Common myeloid progenitor, CD34-positive (primary cell): Measurements from ENCODE around the gene ADAM11.

Experiments
- CTCF ChIA-PET: fragments of 350-600 bp; sonication (Branson Sonifier 250); formaldehyde crosslinking; loops from one replicate; lab custom pipeline; 2021; ENCODE audit warnings: antibody characterized with exemption; lab: Charles Lee
- POLR2A ChIA-PET: fragments of 350-600 bp; sonication (Branson Sonifier 250); formaldehyde crosslinking; loops from one replicate; lab custom pipeline; 2021; ENCODE audit warnings: antibody characterized with exemption; lab: Charles Lee
- DNase-seq, 3 donors: peaks; one replicate each; pipeline versions ENCODE4 v3.0.0 to v3.0.0-alpha.2; 2013
- H3K27ac ChIP-seq, 2 experiments: 1 replicate in 1 of 2; 2 replicates in 1 of 2; pipeline ENCODE4 v1.7.0; 2013; ENCODE audit warnings: inconsistent platforms in 2 of 2, low read length in 2 of 2, mild to moderate bottlenecking in 2 of 2, low read depth in 1 of 2, moderate library complexity in 1 of 2; ENCODE audit not compliant: severe bottlenecking in 2 of 2, insufficient read depth in 1 of 2, poor library complexity in 1 of 2
- H3K27me3 ChIP-seq, 5 experiments: replicated peaks in 2 of 5; 1 replicate in 3 of 5; 2 replicates in 2 of 5; pipeline versions ENCODE4 v1.6.1 to v1.7.0; 2013; ENCODE audit warnings: low read length in 4 of 5, mild to moderate bottlenecking in 2 of 5, moderate library complexity in 2 of 5, inconsistent platforms in 1 of 5; ENCODE audit not compliant: insufficient read depth in 5 of 5, control insufficient read depth in 4 of 5
- H3K36me3 ChIP-seq, 4 experiments: 1 replicate in 2 of 4; 2 replicates in 2 of 4; pipeline versions ENCODE4 v1.6.1 to v1.7.0; 2013; ENCODE audit warnings: low read length in 3 of 4, control low read depth in 1 of 4, mild to moderate bottlenecking in 1 of 4; ENCODE audit not compliant: control insufficient read depth in 4 of 4, insufficient read depth in 4 of 4
- H3K4me1 ChIP-seq, 4 experiments: 1 replicate in 3 of 4; 2 replicates in 1 of 4; pipeline versions ENCODE4 v1.6.1 to v1.7.1; 2013; ENCODE audit warnings: low read length in 3 of 4, mild to moderate bottlenecking in 3 of 4, control low read depth in 1 of 4, inconsistent platforms in 1 of 4, moderate library complexity in 1 of 4; ENCODE audit not compliant: control insufficient read depth in 4 of 4, insufficient read depth in 4 of 4; ENCODE audit errors: control extremely low read depth in 1 of 4
- H3K4me3 ChIP-seq, 7 experiments: 1 replicate in 4 of 7; 2 replicates in 3 of 7; pipeline versions ENCODE4 v1.5.1 to v1.7.0; 2013; ENCODE audit warnings: mild to moderate bottlenecking in 7 of 7, low read length in 6 of 7, moderate library complexity in 6 of 7, inconsistent platforms in 2 of 7, low read depth in 2 of 7, control low read depth in 1 of 7; ENCODE audit not compliant: insufficient read depth in 4 of 7, control insufficient read depth in 1 of 7; ENCODE audit errors: extremely low read depth in 1 of 7
- H3K9me3 ChIP-seq, 5 experiments: 1 replicate in 4 of 5; 2 replicates in 1 of 5; pipeline versions ENCODE4 v1.6.1 to v1.7.1; 2013; ENCODE audit warnings: low read length in 4 of 5, mild to moderate bottlenecking in 2 of 5, inconsistent platforms in 1 of 5, low read depth in 1 of 5, moderate library complexity in 1 of 5; ENCODE audit not compliant: control insufficient read depth in 4 of 5, insufficient read depth in 2 of 5; ENCODE audit errors: control extremely low read depth in 1 of 5
- WGBS: methylation state at CpG from one replicate; pipeline ENCODE4 v1.1.5; 2013; ENCODE audit not compliant: insufficient coverage; 5-methylcytosine and 5-hydroxymethylcytosine counted together

ADAM11 gene

GRCh38 chr17:44749076-44749979, 9.5 kb upstream of the ADAM11 start:
- no peak overlapping the region for H3K27ac ChIP-seq
- H3K4me3 ChIP-seq = no peak overlapping the region
- H3K27me3 ChIP-seq = no peaks in the 10 kb centered on the region
- WGBS = 95% methylated on average over 12 of the region's 19 CpGs
- ChIA-PET POLR2A (no interaction called here), CTCF (interaction anchor here (0.8 to 1.5 kb wide), 2 partner anchors 15 to 17 kb away, joined by 4 to 6 read pairs; no protein-coding TSS in a partner anchor)
- no peak for DNase-seq
- no peaks in the 10 kb centered on the region for H3K4me1 ChIP-seq
- peaks cover 5 to 48% (median 30%) of the 10 kb centered on the region in 4 experiments for H3K36me3 ChIP-seq
- H3K9me3 ChIP-seq = no peaks in the 10 kb centered on the region

- H3K27ac ChIP-seq = no peak overlapping the region
- H3K27me3 ChIP-seq = no peaks in the 10 kb centered on the region
- H3K9me3 ChIP-seq = no peaks in the 10 kb centered on the region
- ChIA-PET CTCF (no interaction called here), POLR2A (no interaction called here)
- no peak overlapping the region for H3K4me3 ChIP-seq
- H3K36me3 ChIP-seq = peaks cover 5 to 48% (median 30%) of the 10 kb centered on the region in 4 experiments
- DNase-seq = no peak
- WGBS = 95% methylated on average over 4 of the region's 9 CpGs
- no peaks in the 10 kb centered on the region for H3K4me1 ChIP-seq
Measured at GRCh38 chr17:44749980-44750318, 8.8 kb upstream of the ADAM11 start.

GRCh38 chr17:44751331-44751730, 7.5 kb upstream of the ADAM11 start:
- no peaks in the 10 kb centered on the region for H3K4me1 ChIP-seq
- CTCF ChIA-PET = no interaction called here

GRCh38 chr17:44751806-44752205, 7.0 kb upstream of the ADAM11 start:
- Histone ChIP-seq H3K27me3 (peaks cover 0 to under 1% (median 0%) of the 10 kb centered on the region in 5 experiments), H3K4me3 (no peak overlapping the region), H3K9me3 (no peaks in the 10 kb centered on the region), H3K36me3 (peaks cover 2 to 47% (median 28%) of the 10 kb centered on the region in 4 experiments), H3K4me1 (no peaks in the 10 kb centered on the region), H3K27ac (no peak overlapping the region)
- ChIA-PET POLR2A (no interaction called here), CTCF (interaction anchor here (0.5 kb wide), 1 partner anchor 109 kb away, joined by 5 read pairs; no protein-coding TSS in a partner anchor)
- 99% methylated on average over 10 of the region's 10 CpGs for WGBS
- no peak for DNase-seq

More at GRCh38 chr17:44751331-44751730, 7.5 kb upstream of the ADAM11 start:
- 93% methylated on average over 7 of the region's 7 CpGs for WGBS
- DNase-seq = no peak
- no peak overlapping the region for H3K4me3 ChIP-seq
- H3K9me3 ChIP-seq = no peaks in the 10 kb centered on the region
- peaks cover 3 to 48% (median 29%) of the 10 kb centered on the region in 4 experiments for H3K36me3 ChIP-seq
- POLR2A ChIA-PET = no interaction called here
- H3K27ac ChIP-seq = no peak overlapping the region
- H3K27me3 ChIP-seq = no peaks in the 10 kb centered on the region

GRCh38 chr17:44752953-44753861, 5.6 kb upstream of the ADAM11 start:
- no peak for DNase-seq
- WGBS = 95% methylated on average over 16 of the region's 17 CpGs
- peaks cover 0 to 33% (median 16%) of the 10 kb centered on the region in 4 experiments for H3K36me3 ChIP-seq
- H3K4me3 ChIP-seq = no peak overlapping the region
- ChIA-PET CTCF (interaction anchor here (0.8 to 0.9 kb wide), 2 partner anchors 9 to 11 kb away, joined by 3 read pairs; no protein-coding TSS in a partner anchor), POLR2A (no interaction called here)
- peaks cover 0 to 15% (median 2%) of the 10 kb centered on the region in 5 experiments for H3K27me3 ChIP-seq
- no peak overlapping the region for H3K27ac ChIP-seq
- no peaks in the 10 kb centered on the region for H3K9me3 ChIP-seq
- H3K4me1 ChIP-seq = peaks cover 0 to under 1% (median under 1%) of the 10 kb centered on the region in 4 experiments

GRCh38 chr17:44754276-44754675, 4.5 kb upstream of the ADAM11 start:
- Histone ChIP-seq H3K9me3 (no peaks in the 10 kb centered on the region), H3K4me1 (peaks cover 0 to 7% (median 5%) of the 10 kb centered on the region in 4 experiments), H3K27me3 (peaks cover 0 to 21% (median 2%) of the 10 kb centered on the region in 5 experiments), H3K4me3 (no peak overlapping the region), H3K36me3 (peaks cover 0 to 23% (median 9%) of the 10 kb centered on the region in 4 experiments), H3K27ac (no peak overlapping the region)
- WGBS = 98% methylated on average over 7 of the region's 7 CpGs
- ChIA-PET CTCF (interaction anchor here (0.9 to 1.2 kb wide), 2 partner anchors 8 to 21 kb away, joined by 3 to 4 read pairs; no protein-coding TSS in a partner anchor), POLR2A (no interaction called here)
- no peak for DNase-seq
